ENCODE measurements around the gene SSR2.
A peak's percentile ranks its signal among the peaks of the same experiment; 100 is the strongest.

The SSR2 gene

GRCh38 chr1:156020293-156021092 is at the start of gene SSR2:
TSS of gene SSR2 (minus strand) at chr1:156020951. CDS start at chr1:156020167, 784 bp downstream.
- DNase-seq (ENCODE audit: low read depth in 2 of 2) = peak; percentile 68 to 73

- no peak for DNase-seq (ENCODE audit: low read depth in 2 of 2)
Observed at GRCh38 chr1:156070548-156070947, 49.8 kb upstream of the SSR2 start.

- DNase-seq (ENCODE audit: low read depth in 2 of 2) = no peak
Observed at GRCh38 chr1:156069490-156070455, 49.0 kb upstream of the SSR2 start.

GRCh38 chr1:156067262-156067661 is 46.5 kb upstream of the SSR2 start:
- DNase-seq (ENCODE audit: low read depth in 2 of 2) = no peak

GRCh38 chr1:156065871-156066270 is 45.1 kb upstream of the SSR2 start:
- DNase-seq (ENCODE audit: low read depth in 2 of 2) = no peak

- no peak for DNase-seq (ENCODE audit: low read depth in 2 of 2)
Observed at GRCh38 chr1:156065212-156065611, 44.5 kb upstream of the SSR2 start.

- DNase-seq (ENCODE audit: low read depth in 2 of 2) = no peak
Observed at GRCh38 chr1:156064615-156065014, 43.9 kb upstream of the SSR2 start.

- DNase-seq (ENCODE audit: low read depth in 2 of 2) = no peak
Observed at GRCh38 chr1:156063997-156064285, 43.2 kb upstream of the SSR2 start.

GRCh38 chr1:156062189-156062588 is 41.4 kb upstream of the SSR2 start:
- DNase-seq (ENCODE audit: low read depth in 2 of 2) = no peak

- DNase-seq (ENCODE audit: low read depth in 2 of 2) = no peak
Observed at GRCh38 chr1:156060937-156061636, 40.3 kb upstream of the SSR2 start, which contains the start of gene RAB25. TSS of gene RAB25 (plus strand) at chr1:156061160. CDS start at chr1:156061401, 241 bp downstream.

- no peak for DNase-seq (ENCODE audit: low read depth in 2 of 2)
Observed at GRCh38 chr1:156056326-156056849, 35.6 kb upstream of the SSR2 start.

- DNase-seq (ENCODE audit: low read depth in 2 of 2) = no peak
Observed at GRCh38 chr1:156055281-156056048, 34.7 kb upstream of the SSR2 start.

GRCh38 chr1:156054500-156055280 is 33.9 kb upstream of the SSR2 start, which contains the start of gene LAMTOR2:
TSS of gene LAMTOR2 (plus strand) at chr1:156054782. CDS start at chr1:156054890, 108 bp downstream.
- peak; percentile 92 to 96 for DNase-seq (ENCODE audit: low read depth in 2 of 2)

GRCh38 chr1:156053768-156054499 is 33.2 kb upstream of the SSR2 start, which contains the start of gene UBQLN4:
TSS of gene UBQLN4 (minus strand) at chr1:156053798. CDS start at chr1:156053701, 97 bp downstream.
- DNase-seq (ENCODE audit: low read depth in 2 of 2) = peak; percentile 71 to 81

- peak; percentile 52 to 60 for DNase-seq (ENCODE audit: low read depth in 2 of 2)
Observed at GRCh38 chr1:156052862-156053767, 32.4 kb upstream of the SSR2 start.

GRCh38 chr1:156051011-156051725 is 30.4 kb upstream of the SSR2 start:
- DNase-seq (ENCODE audit: low read depth in 2 of 2) = no peak

GRCh38 chr1:156050376-156050775 is 29.6 kb upstream of the SSR2 start:
- DNase-seq (ENCODE audit: low read depth in 2 of 2) = no peak
